Fibroblast of skin of right biceps (primary cell): ENCODE results near the gene NLRP10.
"Not testable (repeated sequence)": the region's sequence is repeated elsewhere in the genome, so short reads cannot be mapped to it uniquely, and the experiment has no call there.

Experiments
- DNase-seq: peaks from one replicate; pipeline ENCODE4 v3.0.0-alpha.2; 2013

Gene NLRP10, protein sequence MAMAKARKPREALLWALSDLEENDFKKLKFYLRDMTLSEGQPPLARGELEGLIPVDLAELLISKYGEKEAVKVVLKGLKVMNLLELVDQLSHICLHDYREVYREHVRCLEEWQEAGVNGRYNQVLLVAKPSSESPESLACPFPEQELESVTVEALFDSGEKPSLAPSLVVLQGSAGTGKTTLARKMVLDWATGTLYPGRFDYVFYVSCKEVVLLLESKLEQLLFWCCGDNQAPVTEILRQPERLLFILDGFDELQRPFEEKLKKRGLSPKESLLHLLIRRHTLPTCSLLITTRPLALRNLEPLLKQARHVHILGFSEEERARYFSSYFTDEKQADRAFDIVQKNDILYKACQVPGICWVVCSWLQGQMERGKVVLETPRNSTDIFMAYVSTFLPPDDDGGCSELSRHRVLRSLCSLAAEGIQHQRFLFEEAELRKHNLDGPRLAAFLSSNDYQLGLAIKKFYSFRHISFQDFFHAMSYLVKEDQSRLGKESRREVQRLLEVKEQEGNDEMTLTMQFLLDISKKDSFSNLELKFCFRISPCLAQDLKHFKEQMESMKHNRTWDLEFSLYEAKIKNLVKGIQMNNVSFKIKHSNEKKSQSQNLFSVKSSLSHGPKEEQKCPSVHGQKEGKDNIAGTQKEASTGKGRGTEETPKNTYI

DNA sequence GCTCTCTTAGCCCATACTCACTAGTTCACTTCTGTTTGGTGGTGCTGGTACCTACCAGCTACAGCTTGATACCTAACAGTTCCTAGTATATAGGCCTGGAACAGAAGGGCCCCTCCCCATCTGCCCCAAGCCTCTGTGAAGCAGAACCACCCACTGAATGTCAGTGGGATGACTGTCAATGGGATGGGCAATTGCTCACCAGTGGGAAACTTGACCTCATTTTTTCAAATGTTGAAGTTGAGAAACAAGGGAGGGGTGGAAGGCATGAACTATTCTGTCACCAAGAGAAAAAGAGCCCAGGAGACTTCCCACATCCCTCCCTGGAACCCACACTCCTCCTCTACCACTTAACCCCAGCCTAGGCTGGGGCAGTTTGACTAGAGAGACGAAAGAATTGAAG is at the start of gene NLRP10:
NLRP10 (minus strand) TSS at position 62 of the 400 bp plus-strand sequence. CDS start 1,952 bp downstream, outside the sequence.
- peak; percentile 78 for DNase-seq

DNA sequence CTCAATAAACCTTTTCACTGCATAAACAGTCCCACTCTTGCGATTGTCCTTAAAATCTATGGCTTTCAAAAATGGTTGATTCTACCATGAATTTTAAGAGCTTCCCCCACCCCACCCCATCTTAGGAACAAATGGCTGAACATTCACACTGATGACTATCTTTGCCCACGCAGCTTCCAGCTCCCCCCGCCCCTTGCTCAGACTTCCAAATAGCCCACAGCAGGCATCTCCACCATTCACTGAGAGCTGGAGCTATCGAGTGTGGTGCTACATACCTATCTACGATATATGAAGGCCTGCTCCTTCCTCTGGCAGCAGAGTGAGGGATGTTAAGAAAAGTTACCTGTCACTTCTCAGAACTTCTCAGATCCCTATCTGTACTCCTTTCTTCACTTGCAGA is 48.6 kb upstream of the NLRP10 start:
- no peak for DNase-seq

DNA sequence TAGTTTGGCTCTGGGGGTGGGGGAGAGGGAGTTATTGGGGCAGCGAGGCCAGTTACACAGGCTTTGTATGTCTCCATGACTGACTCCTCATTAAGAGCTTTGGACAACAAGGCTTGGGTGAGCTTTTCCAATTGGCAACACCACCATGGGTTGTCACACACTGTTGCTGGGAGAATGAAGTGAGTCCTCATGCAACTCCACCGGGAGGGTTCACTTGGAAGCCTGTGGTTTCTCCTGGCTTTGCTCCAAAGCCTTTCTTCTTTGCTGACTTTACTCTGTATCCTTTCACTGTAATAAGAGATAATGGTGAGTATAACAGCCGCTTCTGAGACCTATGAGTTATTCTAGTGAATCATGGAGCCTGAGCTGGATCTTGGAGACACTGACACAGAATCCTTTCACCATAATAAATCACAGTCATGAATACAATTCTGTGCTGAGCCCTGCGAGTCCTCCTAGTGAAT is 46.8 kb upstream of the NLRP10 start:
- peak; percentile 99 for DNase-seq

DNA sequence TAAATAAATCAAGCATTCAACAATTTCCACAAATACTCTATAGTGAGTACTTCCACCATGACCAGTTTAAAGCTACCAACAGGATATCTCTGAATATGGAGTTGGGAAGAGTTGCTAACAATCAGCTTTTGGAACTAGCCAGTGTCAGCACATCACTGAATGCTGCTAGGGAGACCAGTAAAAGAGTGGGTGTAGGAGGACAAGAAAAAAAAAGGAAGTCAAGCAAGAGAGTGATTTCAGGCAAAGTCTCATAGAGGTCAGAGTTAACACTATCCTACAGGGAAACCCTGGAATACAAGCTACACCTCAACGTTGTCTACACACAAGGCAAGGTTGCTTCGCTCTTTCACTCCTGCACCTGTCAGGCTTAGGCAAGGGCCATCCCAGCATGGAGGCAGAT is 46.1 kb upstream of the NLRP10 start:
- no peak for DNase-seq

DNA sequence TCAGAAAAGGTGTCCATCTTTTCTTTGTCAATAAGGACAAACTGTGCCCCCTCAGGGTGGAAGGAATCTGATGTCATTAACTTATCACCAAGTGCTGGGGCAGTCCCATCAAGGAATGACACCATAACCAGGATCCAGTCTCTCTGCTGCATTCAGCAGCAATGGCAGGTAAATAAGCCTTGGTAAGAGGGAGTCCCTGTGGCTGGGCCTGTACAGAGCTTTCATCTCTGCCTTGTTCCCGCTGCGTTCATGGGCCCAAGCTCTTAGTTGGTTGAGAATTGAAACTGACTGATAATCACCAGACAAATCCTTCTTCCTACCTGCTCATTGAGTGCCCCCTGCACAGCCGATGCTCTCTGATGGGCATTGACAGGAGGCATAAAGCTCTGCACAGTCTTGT is 44.6 kb upstream of the NLRP10 start:
- DNase-seq: no peak

DNA sequence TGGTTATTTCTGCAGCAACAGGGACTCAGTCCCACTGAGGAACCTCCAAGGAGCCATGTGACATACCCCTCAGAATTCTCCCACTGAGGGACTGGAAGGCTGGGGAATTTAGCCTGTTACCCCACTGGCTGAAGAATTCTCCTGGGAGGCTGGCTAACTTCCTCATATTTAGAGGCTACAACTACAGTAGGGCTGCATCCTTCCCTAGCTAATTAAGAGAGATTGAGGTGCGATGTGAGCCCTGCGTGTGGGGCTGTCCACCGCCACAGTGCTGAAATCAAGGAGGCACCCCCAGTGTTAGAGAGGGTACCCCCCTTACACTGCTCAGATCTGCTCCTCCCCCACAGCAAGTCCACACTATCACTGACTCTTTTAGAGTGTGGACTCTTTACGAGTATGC is 43.0 kb upstream of the NLRP10 start:
- DNase-seq: no peak

DNA sequence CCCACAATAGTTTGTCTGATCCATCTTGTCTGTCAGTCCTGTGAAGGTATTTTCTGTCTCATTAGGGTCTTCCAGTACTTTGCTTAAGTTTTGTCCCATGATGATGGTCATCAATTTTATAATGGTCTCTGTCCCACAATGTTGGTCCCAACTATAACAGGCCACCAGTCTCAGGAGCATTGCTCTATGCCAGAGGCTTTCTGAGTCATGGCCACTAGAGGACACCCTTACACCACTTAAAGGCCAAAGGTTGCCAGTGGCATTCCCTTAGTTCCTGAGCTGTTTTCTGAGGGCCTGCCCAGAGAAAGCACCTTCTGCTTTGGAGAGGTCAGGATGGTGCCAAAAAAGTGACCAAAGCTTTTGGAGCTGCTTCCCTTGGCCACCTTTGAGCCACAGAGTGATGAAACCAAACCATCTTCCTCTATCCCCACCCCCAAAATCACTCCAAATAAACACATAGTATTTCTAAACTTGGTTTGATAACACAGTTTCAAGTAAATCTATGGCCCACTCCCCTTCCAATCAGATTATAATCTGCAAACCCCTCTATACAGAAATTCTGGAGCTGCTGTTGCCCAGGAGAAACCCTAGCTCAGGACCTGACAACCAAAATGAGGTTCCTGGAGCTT is 41.2 kb upstream of the NLRP10 start:
- DNase-seq: peak; percentile 65

DNA sequence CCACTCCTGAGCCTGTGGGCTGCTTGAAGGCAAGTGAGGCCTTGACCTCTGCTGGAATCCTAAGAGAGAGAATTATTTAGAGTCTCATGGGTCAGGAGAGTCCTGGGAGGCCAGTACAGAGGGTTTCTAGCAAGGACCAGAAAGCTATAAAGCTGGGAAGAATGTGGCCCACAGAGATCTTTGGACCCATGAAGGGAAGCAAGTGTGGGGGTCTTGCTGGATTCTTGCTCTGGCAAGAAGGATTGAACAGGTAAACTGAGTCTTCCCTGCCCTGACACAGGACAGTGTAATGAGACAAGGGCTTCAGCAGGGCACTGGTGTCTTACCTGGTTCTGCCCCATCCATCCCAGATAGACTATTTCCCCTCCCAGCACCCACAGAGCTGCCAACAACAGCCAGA is 40.3 kb upstream of the NLRP10 start:
- DNase-seq: no peak

DNA sequence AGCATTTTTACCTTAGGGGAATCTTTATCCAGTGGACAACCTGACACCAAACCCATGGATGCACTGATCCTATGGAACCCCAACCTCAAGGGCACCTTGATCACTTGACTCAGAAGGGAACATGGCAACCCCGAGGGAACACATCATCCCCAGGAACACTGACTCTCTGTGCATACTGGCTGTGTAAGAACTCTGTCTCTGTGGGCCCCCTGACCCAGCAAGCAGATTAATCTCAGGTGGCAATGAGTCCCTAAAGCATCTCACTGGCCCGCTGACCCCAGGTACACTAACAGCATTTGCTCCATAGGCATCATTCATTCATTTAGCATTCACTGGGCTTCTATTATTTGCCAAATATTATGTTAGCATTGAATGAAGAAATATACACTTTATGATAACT is 38.8 kb upstream of the NLRP10 start:
- no peak for DNase-seq

DNA sequence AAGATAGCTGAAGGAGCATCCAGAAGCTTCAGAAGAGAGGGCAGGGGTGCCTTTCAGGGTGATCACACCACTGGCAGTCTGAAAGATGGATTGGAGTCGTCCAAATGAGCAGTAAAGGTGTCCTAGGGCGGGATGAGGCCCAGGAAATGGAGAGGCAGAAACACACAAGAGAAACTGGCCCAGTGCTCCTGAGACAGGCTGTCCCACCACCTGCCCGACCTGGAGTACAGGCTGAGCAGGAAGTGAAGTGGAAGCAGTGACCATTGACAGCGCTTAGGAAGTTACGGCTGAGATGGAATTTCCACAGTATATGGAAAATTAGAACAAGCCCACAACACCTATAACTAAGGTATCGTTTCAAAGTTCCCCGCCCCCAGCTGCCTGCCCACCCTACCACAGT is 37.9 kb upstream of the NLRP10 start:
- DNase-seq: no peak

DNA sequence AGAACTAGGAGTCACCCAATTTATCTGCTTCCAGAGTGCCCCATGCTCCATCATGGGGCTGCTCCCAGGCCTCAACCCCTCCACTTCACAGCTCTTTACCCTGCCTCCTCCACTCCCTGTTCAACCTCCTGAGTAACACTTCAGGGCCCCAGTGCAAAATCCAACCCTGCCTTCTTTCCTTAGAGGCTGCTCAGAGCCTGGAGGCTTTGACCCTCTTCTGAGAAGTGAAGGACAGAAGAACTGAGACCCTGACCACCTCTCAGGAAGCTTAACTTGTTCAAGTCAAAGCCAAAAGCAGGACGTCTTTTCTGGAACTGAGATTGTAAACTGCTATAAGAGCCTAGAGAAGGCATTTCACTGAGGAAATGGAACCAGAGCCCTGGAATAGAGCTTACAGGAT is 37.4 kb upstream of the NLRP10 start:
- DNase-seq: no peak

DNA sequence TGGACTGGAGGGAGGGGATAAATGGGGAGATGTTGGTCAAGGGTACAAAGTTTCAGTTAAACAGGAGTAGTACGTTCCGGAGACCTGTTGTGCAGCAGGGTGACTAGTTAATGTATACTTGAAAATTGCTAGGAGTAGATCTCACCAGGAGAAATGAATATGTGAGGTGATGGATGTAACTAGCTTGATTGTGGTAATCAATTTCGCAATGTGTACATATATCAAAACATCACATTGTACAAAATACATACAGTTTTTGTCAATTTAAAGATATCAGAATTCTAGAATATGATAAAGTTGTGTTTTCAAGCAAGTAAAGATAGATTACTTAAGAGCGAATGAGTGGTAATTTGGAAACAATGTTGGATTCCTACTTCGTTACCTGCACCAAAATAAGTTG is 35.1 kb upstream of the NLRP10 start:
- DNase-seq: no peak

DNA sequence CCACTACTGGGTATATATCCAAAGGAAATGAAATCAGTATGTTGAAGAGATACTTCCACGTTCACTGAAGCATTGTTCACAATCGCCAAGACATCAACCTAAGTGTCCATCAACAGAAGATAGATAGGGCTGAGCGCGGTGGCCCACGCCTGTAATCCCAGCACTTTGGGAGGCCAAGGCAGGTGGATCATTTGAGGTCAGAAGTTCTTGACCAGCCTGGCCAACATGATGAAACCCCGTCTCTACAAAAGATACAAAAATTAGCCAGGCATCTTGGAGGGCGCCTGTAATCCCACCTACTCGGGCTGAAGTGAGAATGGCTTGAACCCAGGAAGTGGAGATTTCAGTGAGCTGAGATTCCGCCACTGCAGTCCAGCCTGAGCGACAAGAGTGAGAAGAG is 34.5 kb upstream of the NLRP10 start:
- no peak for DNase-seq

DNA sequence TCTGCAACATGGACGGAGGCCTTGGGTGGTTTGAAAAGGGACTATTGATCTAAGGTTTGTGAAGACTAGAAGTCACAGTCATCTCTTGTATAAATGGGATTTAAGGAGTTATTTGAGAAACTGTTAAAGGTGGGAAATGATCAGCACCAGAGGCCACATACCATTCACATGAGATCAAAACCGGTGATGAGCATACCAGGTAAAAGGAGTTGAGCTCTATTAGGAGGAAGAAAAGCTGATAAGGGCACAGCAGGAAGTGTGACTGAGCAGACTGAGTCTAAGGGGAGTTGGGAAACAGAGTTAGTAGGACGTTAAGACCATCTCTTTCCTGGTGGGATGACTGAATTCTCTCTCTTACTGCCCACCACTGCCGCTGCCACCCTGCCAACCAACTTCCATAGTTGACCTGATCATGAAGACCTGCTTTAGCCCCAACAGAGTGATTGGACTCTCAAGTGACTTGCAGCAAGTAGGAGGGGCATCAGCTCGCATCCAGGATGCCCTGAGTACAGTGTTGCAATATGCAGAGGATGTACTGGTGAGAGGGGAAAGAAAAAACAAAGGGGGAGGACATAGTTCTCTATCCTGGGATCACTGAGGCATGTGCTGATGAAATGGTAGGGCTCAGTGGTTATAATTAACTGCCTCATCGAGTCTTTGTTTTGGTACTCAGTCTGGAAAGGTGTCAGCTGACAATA is 29.5 kb upstream of the NLRP10 start:
- no peak for DNase-seq

DNA sequence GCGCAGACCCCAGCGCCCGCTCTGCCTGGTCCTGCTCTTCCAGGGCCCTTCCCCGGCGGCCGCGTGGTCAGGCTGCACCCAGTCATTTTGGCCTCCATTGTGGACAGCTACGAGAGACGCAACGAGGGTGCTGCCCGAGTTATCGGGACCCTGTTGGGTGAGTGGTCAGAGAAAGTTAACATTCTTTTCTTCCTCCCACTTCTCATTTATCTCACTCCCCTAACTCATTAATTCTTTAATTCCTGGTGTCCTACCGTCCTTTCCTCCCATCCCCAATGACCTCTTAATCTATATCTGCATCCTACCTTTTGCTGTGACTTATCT is 22.3 kb upstream of the NLRP10 start:
- not testable (repeated sequence) for DNase-seq

DNA sequence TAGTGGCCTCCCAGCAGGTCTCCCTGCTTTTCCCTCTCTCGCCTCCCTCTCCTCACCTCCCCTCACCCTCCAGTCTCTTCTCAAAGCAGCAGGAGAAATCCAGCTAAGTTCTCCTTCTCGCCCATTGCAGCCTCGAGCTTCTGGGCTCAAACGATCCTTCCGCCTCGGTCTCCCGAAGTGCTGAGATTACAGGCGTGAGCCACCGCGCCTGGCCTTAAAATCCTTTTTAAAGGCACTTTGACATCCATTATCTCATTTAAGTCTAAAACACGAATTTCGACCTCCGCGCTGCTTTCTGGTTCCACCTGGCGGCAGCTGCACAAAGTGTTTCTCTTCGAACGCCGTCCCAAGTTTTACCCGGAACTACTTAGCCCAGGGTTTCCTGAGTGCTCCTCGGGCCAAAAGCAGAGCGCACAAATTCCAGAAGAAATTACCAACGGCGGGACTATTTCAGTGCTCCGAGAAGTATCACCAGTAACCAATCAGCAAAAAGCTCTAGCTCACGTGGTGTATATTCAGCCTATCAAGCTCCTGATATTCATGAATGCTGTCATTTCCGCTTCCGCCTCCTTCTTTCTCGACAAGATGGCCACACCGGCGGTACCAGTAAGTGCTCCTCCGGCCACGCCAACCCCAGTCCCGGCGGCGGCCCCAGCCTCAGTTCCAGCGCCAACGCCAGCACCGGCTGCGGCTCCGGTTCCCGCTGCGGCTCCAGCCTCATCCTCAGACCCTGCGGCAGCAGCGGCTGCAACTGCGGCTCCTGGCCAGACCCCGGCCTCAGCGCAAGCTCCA is 21.7 kb upstream of the NLRP10 start, which contains the start of gene EIF3F:
EIF3F (plus strand) TSS at position 570 of the 792 bp plus-strand sequence; CDS start at position 586, 16 bp downstream.
- DNase-seq: peak; percentile 100

DNA sequence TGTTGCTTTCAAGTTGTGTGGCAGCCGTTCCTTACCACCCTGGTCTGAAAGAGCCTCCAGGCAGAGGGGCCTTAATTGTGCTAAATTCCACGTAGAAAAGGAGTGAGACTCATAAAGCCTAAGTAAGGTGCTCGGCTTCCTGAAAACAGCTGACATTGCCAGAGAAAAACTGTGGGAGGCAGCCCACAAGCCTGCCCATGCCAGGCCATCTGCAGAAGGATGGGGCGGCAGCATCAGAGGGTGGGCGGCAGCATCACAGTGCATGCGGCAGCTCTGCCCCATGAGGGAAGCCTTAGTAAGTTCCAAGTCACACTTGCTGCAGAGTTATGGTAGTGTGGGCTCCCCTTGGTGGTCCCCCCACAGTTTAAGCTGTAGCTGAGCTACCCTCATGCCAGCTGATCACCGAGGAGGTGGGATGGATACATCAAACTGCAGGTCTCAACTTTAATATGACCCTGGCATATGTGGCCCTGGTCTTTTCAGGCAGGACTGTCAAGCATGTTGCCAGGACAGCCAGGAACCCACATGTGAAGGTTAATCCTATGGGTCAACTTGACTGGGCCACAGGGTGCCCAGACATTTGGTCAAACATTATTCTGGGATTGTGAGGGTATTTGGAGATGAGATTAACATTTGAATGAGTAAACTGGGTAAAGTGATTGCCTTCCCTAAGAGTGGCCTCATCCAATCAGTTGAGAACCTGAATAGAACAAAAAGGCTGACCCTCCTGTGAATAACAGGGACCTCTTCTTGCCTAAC is 18.8 kb upstream of the NLRP10 start:
- DNase-seq: no peak

DNA sequence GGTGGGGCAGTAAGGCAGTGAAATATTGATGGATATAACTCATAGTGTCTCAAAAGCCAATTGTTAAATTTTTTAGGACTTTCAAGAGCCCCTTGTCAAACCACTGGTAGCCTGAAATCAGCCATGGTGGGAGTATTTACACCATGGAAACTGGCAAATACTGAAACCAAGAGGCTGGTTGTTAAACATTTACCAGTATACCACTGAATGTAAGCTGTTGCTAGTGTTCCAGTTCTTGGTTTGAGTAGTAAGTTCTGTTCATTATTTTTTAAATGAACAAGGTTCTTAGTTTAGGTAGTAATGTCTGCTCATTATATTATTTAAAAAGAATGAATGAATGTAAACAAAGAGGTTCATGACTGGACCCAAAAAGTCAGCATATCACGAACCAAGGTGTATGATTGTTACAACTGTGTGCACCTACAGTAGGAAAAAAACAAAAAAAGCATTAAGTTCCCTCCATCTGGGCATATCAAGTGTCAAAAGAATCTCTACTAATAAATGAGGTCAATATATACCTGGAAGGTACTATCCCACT is 17.4 kb upstream of the NLRP10 start:
- no peak for DNase-seq

DNA sequence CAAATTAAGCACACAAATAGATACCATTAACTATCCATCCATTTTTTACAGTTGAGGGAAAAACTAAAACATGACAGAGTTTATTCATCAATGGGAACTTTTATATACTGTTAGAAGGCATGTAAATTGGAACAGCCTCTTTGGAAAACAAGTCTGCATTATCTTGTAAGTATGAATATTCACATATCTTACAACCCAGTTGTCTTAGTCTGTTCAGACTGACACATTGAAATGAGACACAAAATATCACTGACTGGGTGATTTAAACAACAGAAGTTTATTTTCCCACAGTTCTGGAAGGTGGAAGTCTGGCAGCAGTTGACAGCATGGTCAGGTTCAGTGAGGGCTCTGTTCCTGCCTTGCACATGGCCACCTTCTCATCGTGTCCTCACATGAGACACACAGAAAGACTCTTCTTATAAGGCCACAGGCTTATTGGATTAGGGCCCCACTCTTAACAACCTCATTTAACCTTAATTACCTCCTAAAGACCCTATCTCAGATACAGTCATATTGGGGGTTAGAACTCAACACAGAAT is 16.4 kb upstream of the NLRP10 start:
- DNase-seq: no peak

DNA sequence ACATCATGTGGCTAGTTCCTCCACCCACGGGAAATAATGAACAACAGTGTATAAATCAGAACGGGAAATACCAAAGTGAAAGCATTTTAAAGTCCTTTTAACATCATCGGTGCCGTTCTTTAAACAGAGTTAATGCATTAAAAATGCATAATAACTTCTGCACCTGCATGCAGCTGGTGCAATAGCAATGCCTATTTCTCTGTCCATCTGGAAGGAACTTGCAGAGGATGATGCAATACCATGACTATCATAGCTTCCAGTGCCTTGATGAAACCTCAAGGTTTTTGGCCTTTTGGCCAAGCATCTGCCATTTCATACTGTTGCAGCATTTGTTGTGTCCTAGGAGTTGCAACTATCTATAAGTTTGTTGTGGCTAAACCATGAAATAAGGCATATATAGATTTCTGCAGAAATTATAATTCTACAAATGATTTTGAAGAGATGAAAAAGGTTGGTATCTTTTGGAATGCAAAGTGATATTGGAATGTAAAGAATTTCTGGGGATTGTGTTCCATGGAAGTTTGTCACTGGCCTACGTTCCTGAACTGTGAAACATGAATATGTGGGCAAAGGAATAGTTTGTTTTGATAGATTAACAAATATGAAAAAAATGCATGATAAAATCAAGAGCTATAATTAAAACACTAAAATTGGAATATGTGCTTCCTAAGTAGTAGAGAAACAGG is 12.1 kb upstream of the NLRP10 start:
- DNase-seq: peak; percentile 89

DNA sequence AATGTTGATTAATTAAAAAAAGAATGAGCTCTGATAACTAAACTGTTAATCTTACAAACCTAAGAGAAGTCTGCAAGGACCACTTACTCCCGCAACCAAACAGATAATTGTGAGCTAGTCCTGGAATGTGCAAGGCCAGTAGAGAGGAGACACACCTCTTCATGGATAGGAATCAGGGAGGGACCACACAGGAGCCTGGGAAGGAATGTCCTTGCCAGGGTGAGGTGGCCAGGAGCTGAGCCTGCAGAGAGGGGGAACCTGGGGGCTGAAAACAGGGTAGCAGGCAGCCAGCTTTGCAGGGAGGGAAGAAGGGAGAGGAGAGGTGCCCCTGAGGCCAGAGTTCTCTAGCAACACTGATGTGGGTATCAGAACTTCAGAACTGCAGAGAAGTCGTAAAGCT is 9.4 kb upstream of the NLRP10 start:
- DNase-seq: peak; percentile 44
